ENCODE results near the gene FUZ.

DNA sequence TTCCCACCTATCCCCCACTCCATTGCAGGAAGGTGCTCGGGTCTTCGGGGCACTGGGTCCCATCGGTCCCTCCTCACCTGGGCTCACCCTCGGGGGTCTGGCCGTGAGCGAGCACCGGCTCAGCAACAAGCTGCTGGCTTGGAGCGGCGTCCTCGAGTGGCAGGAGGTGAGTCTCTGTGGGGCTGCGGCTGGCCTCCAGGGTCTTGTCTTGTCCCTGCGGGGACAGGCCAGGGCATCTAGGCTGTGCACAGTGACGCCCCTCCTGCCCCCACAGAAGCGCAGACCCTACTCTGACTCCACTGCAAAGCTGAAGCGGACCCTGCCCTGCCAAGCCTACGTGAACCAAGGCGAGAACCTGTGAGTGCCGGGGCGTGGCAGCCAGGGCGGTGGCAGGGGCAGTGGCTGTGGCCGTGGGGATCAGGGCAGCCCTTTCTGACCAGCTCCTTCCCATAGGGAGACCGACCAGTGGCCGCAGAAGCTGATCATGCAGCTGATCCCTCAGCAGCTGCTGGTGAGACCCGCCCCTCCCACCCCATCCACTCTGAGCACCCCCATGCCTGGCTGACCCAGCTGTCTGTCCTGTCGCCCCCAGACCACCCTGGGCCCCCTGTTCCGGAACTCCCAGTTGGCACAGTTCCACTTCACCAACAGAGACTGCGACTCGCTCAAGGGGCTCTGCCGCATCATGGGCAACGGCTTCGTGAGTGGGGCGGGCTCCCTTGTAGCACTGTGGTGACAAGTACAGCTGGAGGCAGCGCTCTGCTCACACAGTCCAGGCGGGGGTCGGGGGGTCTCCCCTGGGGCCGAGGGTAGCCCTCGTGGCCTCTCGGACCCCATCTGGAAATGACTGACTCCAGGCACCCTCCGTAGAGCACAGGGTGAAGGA is 41.5 kb upstream of the FUZ start:
- TF ChIP-seq, protein P1, sequence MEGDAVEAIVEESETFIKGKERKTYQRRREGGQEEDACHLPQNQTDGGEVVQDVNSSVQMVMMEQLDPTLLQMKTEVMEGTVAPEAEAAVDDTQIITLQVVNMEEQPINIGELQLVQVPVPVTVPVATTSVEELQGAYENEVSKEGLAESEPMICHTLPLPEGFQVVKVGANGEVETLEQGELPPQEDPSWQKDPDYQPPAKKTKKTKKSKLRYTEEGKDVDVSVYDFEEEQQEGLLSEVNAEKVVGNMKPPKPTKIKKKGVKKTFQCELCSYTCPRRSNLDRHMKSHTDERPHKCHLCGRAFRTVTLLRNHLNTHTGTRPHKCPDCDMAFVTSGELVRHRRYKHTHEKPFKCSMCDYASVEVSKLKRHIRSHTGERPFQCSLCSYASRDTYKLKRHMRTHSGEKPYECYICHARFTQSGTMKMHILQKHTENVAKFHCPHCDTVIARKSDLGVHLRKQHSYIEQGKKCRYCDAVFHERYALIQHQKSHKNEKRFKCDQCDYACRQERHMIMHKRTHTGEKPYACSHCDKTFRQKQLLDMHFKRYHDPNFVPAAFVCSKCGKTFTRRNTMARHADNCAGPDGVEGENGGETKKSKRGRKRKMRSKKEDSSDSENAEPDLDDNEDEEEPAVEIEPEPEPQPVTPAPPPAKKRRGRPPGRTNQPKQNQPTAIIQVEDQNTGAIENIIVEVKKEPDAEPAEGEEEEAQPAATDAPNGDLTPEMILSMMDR (IDR thresholded peaks at IDR 0.05): no peak
- TF ChIP-seq POLR2A (IDR thresholded peaks at IDR 0.05): no peak
